ENCODE data around the gene FRMD4A.

GRCh38 chr10:13719425-13719824, 611.3 kb downstream of the FRMD4A start:
- TF ChIP-seq CTCF (IDR thresholded peaks at IDR 0.05) (no peak), POLR2A (IDR thresholded peaks at IDR 0.05) (no peak), EP300 (IDR thresholded peaks at IDR 0.05) (no peak)

All from upper lobe of left lung (tissue), 4 donors.